SK-N-MC (cell line): ENCODE data around the gene FAM184A.

Experiments
- DNase-seq: peaks from one replicate; pipeline ENCODE4 v3.0.0-alpha.2; 2011; ENCODE audit warnings: low read depth, low spot score
- H3K27ac ChIP-seq: fragments of 200-600 bp; sonication (generic); 2 replicates; pipeline ENCODE4 v1.5.1; 2016; ENCODE audit warnings: mixed run types
- H3K36me3 ChIP-seq: fragments of 200-600 bp; sonication (generic); 2 replicates; pipeline ENCODE4 v1.6.1; 2017; ENCODE audit warnings: antibody characterized with exemption, low read length, mixed read lengths; ENCODE audit not compliant: insufficient read depth
- H3K4me3 ChIP-seq: fragments of 200-600 bp; sonication (generic); 2 replicates; pipeline ENCODE4 v1.5.1; 2016
- H3K9ac ChIP-seq: fragments of 200-600 bp; sonication (generic); 2 replicates; pipeline ENCODE4 v1.8.0; 2017; ENCODE audit warnings: mixed run types, mixed read lengths; ENCODE audit not compliant: insufficient read length
- H3K9me3 ChIP-seq: fragments of 200-600 bp; sonication (generic); 2 replicates; pipeline ENCODE4 v1.6.1; 2017; ENCODE audit warnings: low read depth, mild to moderate bottlenecking, antibody characterized with exemption, low read length, moderate library complexity, mixed read lengths
- EZH2 ChIP-seq: fragments of 200-600 bp; sonication (generic); IDR thresholded peaks from one replicate; pipeline ENCODE4 v1.6.1; 2017; ENCODE audit warnings: antibody characterized with exemption
- FOXP2 ChIP-seq: optimal IDR thresholded peaks from 2 replicates; pipeline ENCODE3; 2011; ENCODE audit warnings: mild to moderate bottlenecking, moderate library complexity; ENCODE audit not compliant: insufficient read depth; ENCODE audit errors: extremely low read length, control extremely low read depth
- POLR2AphosphoS5 ChIP-seq: IDR thresholded peaks from 2 replicates; pipeline ENCODE4 v1.6.1; 2012; ENCODE audit warnings: mild to moderate bottlenecking, low read depth, low read length, borderline replicate concordance

Gene FAM184A

DNA sequence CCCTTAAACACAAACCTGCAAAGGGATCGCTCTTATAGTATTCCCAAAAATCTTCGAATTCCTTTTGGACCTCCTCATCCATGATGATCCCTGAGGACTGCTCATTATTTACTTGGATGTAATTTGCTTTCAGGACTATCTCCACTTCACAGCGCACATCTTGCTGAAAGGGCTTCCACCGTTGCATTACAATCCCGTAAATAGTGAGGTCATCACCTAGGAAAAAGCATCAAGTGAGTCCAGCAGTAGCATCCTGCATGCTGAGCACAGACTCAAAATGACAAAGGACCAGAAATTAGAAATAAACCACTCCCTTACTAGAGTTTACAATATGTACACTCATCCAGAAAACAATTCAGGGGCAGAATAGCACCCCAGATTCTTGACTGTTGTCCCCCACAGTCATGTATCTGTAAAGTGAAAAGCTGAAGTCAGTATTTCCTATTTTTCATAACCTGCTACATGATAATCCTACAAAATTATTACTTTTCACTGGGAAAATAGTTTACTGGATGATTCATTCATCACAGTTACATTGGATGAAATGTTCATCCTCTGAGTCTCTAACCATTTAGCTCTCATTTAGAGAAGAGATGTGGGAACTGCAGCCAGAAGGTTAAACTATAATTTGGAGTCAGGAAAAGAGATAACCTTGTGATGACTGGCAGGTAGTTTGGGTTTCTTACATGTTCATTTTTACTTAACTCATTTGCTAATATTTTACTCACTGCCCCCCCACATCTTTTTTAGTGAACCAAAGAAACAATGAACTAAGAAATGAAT, 160.7 kb downstream of the FAM184A start:
- Histone ChIP-seq H3K9ac (no peak overlapping the region), H3K27ac (no peak overlapping the region), H3K9me3 (no peaks in the 10 kb centered on the region), H3K4me3 (no peak overlapping the region), H3K36me3 (peaks cover 85% of the 10 kb centered on the region)
- no peak for DNase-seq
- TF ChIP-seq FOXP2: no peak
- no peak for TF ChIP-seq EZH2
- TF ChIP-seq POLR2AphosphoS5: no peak

DNA sequence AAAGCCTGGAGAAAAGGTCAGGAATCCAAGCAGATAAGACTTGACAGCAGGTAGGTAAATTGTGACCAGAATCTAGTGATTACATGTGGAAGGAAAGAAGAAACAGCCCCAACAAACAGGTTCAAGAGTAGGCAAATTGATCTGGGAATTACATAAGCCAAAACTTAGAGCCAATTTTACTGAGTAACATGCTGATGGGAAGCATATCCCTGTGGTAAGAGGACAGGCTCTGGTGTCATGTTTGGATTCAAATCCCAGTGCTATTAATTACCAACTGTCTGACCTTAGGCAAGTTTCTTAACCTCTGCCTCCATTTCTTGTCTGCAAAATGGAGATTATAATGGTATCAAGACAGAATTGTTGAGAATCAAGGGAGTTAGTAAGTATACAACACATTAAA, 163.9 kb downstream of the FAM184A start:
- no peak for DNase-seq
- H3K36me3 ChIP-seq: peaks cover 85% of the 10 kb centered on the region

GRCh38 chr6:118913161-118913560, 165.3 kb downstream of the FAM184A start:
- TF ChIP-seq POLR2AphosphoS5 (no peak), FOXP2 (no peak)
- no peak overlapping the region for H3K9ac ChIP-seq
- H3K4me3 ChIP-seq: no peak overlapping the region
- no peak for DNase-seq
- H3K36me3 ChIP-seq: peaks cover 90% of the 10 kb centered on the region
- no peak overlapping the region for H3K27ac ChIP-seq
- no peaks in the 10 kb centered on the region for H3K9me3 ChIP-seq

More for the DNA sequence above, 163.9 kb downstream of the FAM184A start:
- no peaks in the 10 kb centered on the region for H3K9me3 ChIP-seq
- H3K9ac ChIP-seq: no peak overlapping the region
- no peak overlapping the region for H3K4me3 ChIP-seq
- H3K27ac ChIP-seq: no peak overlapping the region
- TF ChIP-seq FOXP2 (no peak), EZH2 (no peak), POLR2AphosphoS5 (no peak)

DNA sequence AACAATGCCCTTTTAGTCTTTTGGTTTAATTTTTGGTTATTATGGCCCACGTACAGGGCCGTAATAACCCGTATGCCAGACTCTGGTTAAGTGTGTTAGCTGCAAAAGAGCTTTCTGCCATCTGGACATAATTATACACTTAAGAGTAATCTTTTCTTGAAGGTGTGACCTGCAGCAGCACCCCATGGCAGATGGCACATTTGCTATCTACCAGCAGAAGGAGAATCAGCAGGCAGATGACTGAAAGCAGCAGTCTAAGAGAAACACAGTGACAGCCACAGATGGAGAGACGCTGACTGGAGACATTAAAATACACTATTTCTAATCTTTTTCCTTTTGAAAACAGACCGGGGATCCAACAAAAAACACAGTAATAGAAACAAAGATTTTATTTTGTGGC, 165.8 kb downstream of the FAM184A start:
- no peak for DNase-seq
- peaks cover 91% of the 10 kb centered on the region for H3K36me3 ChIP-seq
- no peak overlapping the region for H3K27ac ChIP-seq

More for the DNA sequence above, 165.8 kb downstream of the FAM184A start:
- no peak for TF ChIP-seq POLR2AphosphoS5
- no peak for TF ChIP-seq FOXP2
- no peak for TF ChIP-seq EZH2
- H3K9ac ChIP-seq: no peak overlapping the region
- H3K4me3 ChIP-seq: no peak overlapping the region
- H3K9me3 ChIP-seq: no peaks in the 10 kb centered on the region
